Spleen (tissue), 7 donors: Measurements from ENCODE around the gene SCYGR1.

ENCODE experiments used
- CTCF ChIP-seq, 11 experiments: fragments of 200-600 bp in 7 of 11; fragments of 450-650 bp in 4 of 11; sonication (generic) in 4 of 11; IDR thresholded peaks in 8 of 11; conservative IDR thresholded peaks in 3 of 11; 1 replicate in 7 of 11; 2 replicates in 4 of 11; pipeline versions ENCODE4 v1.4.0 to v1.8.0; 2016 to 2021; ENCODE audit warnings: antibody characterized with exemption in 11 of 11, inconsistent platforms in 4 of 11, mild to moderate bottlenecking in 1 of 11
- POLR2A ChIP-seq, 3 donors: fragments of 450-650 bp; IDR thresholded peaks; one replicate each; pipeline ENCODE4 v1.5.1; 2017; ENCODE audit warnings: antibody characterized with exemption in 3 of 3, mild to moderate bottlenecking in 1 of 3
- POLR2AphosphoS5 ChIP-seq, 3 donors: sonication (generic); formaldehyde crosslinking; IDR thresholded peaks; one replicate each; pipeline ENCODE4 v1.5.1; 2017; ENCODE audit warnings: antibody characterized with exemption in 3 of 3
- donor health status: DM: no; HTN: no; CAD: no; lungs with moderate emphysema.
- donor health status: DM: no; HTN: no; CAD: no.
- donor health status: DM: no; HTN: no; CAD: no.

- TF ChIP-seq CTCF (IDR thresholded peaks at IDR 0.05 in 8 of 11, conservative IDR thresholded peaks at IDR 0.05 in 3 of 11) (no peak), POLR2A (IDR thresholded peaks at IDR 0.05) (no peak), POLR2AphosphoS5 (IDR thresholded peaks at IDR 0.05) (no peak)
These were observed 2.9 kb upstream of the SCYGR1 start for GRCh38 chr2:227390468-227391256.
